ENCODE results near the gene CAPN13.

DNA sequence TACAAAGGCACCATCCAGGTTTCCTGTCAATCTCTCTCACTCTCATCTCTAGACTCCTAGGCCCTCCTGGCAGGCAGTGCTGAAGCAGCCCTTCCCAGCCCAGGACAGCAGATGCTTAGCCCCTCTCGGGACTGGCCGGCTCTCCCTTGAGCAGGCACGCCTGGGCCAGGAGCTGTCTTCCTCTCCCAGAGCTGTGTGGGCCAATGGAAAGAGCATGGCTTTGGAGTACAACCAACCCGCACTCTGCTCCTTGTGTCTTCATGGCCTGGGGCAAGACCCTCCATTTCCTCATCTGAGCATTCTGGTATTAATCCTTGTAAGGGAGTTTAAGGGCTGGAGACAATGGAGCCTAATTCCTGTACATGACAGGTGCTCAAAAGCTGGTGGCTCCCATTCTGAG is 97.2 kb downstream of the CAPN13 start:
- TF ChIP-seq, protein P1, sequence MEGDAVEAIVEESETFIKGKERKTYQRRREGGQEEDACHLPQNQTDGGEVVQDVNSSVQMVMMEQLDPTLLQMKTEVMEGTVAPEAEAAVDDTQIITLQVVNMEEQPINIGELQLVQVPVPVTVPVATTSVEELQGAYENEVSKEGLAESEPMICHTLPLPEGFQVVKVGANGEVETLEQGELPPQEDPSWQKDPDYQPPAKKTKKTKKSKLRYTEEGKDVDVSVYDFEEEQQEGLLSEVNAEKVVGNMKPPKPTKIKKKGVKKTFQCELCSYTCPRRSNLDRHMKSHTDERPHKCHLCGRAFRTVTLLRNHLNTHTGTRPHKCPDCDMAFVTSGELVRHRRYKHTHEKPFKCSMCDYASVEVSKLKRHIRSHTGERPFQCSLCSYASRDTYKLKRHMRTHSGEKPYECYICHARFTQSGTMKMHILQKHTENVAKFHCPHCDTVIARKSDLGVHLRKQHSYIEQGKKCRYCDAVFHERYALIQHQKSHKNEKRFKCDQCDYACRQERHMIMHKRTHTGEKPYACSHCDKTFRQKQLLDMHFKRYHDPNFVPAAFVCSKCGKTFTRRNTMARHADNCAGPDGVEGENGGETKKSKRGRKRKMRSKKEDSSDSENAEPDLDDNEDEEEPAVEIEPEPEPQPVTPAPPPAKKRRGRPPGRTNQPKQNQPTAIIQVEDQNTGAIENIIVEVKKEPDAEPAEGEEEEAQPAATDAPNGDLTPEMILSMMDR (IDR thresholded peaks at IDR 0.05; ENCODE audit: extremely low read depth in 1 of 2, insufficient read depth in 1 of 2, low read depth in 1 of 2, low read length in 2 of 2), result no peak
- TF ChIP-seq POLR2A (IDR thresholded peaks at IDR 0.05; ENCODE audit: low read depth, low read length), result no peak

Data from endothelial cell of umbilical vein (primary cell).